Activated CD4-positive, alpha-beta T cell treated with anti-CD3 and anti-CD28 coated beads, Interleukin-2, amount 10 ng/mL, durations not matched to agents 24 days and 14 days (primary cell): ENCODE data around the gene AKR1B1. TPM values are rescaled to one million over a fixed set of nuclear protein-coding genes. Genes with fewer than 3 reads are reported as not detected.

Experiments
- DNase-seq: peaks from one replicate; pipeline ENCODE4 v3.0.0; 2022
- H3K27ac Mint-ChIP-seq: one replicate; pipeline ENCODE4 v1.8.0; 2022; ENCODE audit warnings: mild to moderate bottlenecking, mixed read lengths
- H3K27me3 Mint-ChIP-seq: one replicate; pipeline ENCODE4 v1.8.0; 2022; ENCODE audit warnings: mixed read lengths
- H3K36me3 Mint-ChIP-seq: one replicate; pipeline ENCODE4 v1.8.0; 2022; ENCODE audit warnings: low read depth, mild to moderate bottlenecking, mixed read lengths
- H3K4me1 Mint-ChIP-seq: one replicate; pipeline ENCODE4 v1.8.0; 2021; ENCODE audit warnings: mixed read lengths
- H3K4me3 Mint-ChIP-seq: one replicate; pipeline ENCODE4 v1.8.0; 2022; ENCODE audit warnings: mild to moderate bottlenecking, moderate library complexity, mixed read lengths
- H3K9me3 Mint-ChIP-seq: one replicate; pipeline ENCODE4 v1.8.0; 2021; ENCODE audit warnings: mixed read lengths
- intact Hi-C: fragments of 100-400 bp; cut with micrococcal nuclease; formaldehyde crosslinking; loops from one replicate; pipeline ENCODE4 v1.15.1; 2023
- total RNA-seq: library from RNA; stranded (reverse); gene quantifications from 2 replicates; pipeline ENCODE4 v1.2.3, GENCODE V29; 2022

AKR1B1 gene
- total RNA-seq, 1 donor from 2014 or later = 107 TPM

- no peak overlapping the region for H3K4me3 Mint-ChIP-seq
- H3K27ac Mint-ChIP-seq = no peak overlapping the region
- no peak for DNase-seq
- intact Hi-C loops = no loop called here
- H3K36me3 Mint-ChIP-seq = peaks cover 9% of the 10 kb centered on the region
- no peaks in the 10 kb centered on the region for H3K27me3 Mint-ChIP-seq
- peaks cover 21% of the 10 kb centered on the region for H3K4me1 Mint-ChIP-seq
- H3K9me3 Mint-ChIP-seq = peaks cover 12% of the 10 kb centered on the region
Measured at GRCh38 chr7:134461916-134462315, 3.0 kb upstream of the AKR1B1 start.

- Mint-ChIP-seq H3K36me3 (peaks cover 17% of the 10 kb centered on the region), H3K4me1 (peaks cover 30% of the 10 kb centered on the region), H3K27ac (no peak overlapping the region), H3K27me3 (no peaks in the 10 kb centered on the region), H3K9me3 (peaks cover 8% of the 10 kb centered on the region), H3K4me3 (peak overlapping the region; percentile 36)
- intact Hi-C loops = loop anchor here (1.0 to 10.0 kb wide), 8 partner anchors 28 to 1097 kb away; partner anchors contain the start of genes BPGM, CYREN, NUP205 and SLC35B4
- no peak for DNase-seq
Measured at GRCh38 chr7:134459981-134460380, 1.1 kb upstream of the AKR1B1 start.

- H3K36me3 Mint-ChIP-seq = peaks cover 14% of the 10 kb centered on the region
- H3K27ac Mint-ChIP-seq = peak overlapping the region; percentile 63
- intact Hi-C loops = loop anchor here (2.0 to 10.0 kb wide), 5 partner anchors 142 to 1099 kb away; partner anchors contain the start of genes CYREN, NUP205 and SLC35B4
Measured at GRCh38 chr7:134458341-134458805, 527 bp downstream of the AKR1B1 start.

GRCh38 chr7:134457210-134457609, 1.7 kb downstream of the AKR1B1 start:
- intact Hi-C loops = loop anchor here (5.0 to 10.0 kb wide), 3 partner anchors 278 to 1100 kb away; partner anchors contain the start of genes CYREN and NUP205
- peaks cover 48% of the 10 kb centered on the region for H3K4me1 Mint-ChIP-seq

More at GRCh38 chr7:134458341-134458805, 527 bp downstream of the AKR1B1 start:
- peak; percentile 85 for DNase-seq
- peak overlapping the region; percentile 90 for H3K4me3 Mint-ChIP-seq
- H3K27me3 Mint-ChIP-seq = no peaks in the 10 kb centered on the region
- H3K9me3 Mint-ChIP-seq = no peaks in the 10 kb centered on the region
- H3K4me1 Mint-ChIP-seq = peaks cover 46% of the 10 kb centered on the region

GRCh38 chr7:134454277-134454676, 4.6 kb downstream of the AKR1B1 start:
- Mint-ChIP-seq H3K27me3 (no peaks in the 10 kb centered on the region), H3K36me3 (peaks cover 25% of the 10 kb centered on the region), H3K9me3 (no peaks in the 10 kb centered on the region), H3K27ac (peak overlapping the region; percentile 52), H3K4me1 (peaks cover 42% of the 10 kb centered on the region), H3K4me3 (peak overlapping the region; percentile 67)
- intact Hi-C loops = loop anchor here (10.0 kb wide), 2 partner anchors 281 to 721 kb away; partner anchors contain the start of gene CYREN
- DNase-seq = peak; percentile 73

More at GRCh38 chr7:134457210-134457609, 1.7 kb downstream of the AKR1B1 start:
- Mint-ChIP-seq H3K36me3 (peaks cover 15% of the 10 kb centered on the region), H3K9me3 (no peaks in the 10 kb centered on the region), H3K27ac (no peak overlapping the region), H3K27me3 (no peaks in the 10 kb centered on the region), H3K4me3 (peak overlapping the region; percentile 90)
- no peak for DNase-seq

GRCh38 chr7:134453518-134453917, 5.4 kb downstream of the AKR1B1 start:
- Mint-ChIP-seq H3K9me3 (no peaks in the 10 kb centered on the region), H3K4me1 (peaks cover 39% of the 10 kb centered on the region), H3K27ac (no peak overlapping the region), H3K36me3 (peaks cover 32% of the 10 kb centered on the region), H3K27me3 (no peaks in the 10 kb centered on the region), H3K4me3 (no peak overlapping the region)
- intact Hi-C loops = loop anchor here (10.0 kb wide), 2 partner anchors 281 to 721 kb away; partner anchors contain the start of gene CYREN
- no peak for DNase-seq

GRCh38 chr7:134452991-134453473, 5.9 kb downstream of the AKR1B1 start:
- H3K27me3 Mint-ChIP-seq = no peaks in the 10 kb centered on the region
- peaks cover 32% of the 10 kb centered on the region for H3K36me3 Mint-ChIP-seq
- DNase-seq = no peak
- no peak overlapping the region for H3K4me3 Mint-ChIP-seq
- intact Hi-C loops = loop anchor here (10.0 kb wide), 2 partner anchors 282 to 722 kb away; partner anchors contain the start of gene CYREN
- H3K9me3 Mint-ChIP-seq = no peaks in the 10 kb centered on the region
- H3K4me1 Mint-ChIP-seq = peaks cover 37% of the 10 kb centered on the region
- no peak overlapping the region for H3K27ac Mint-ChIP-seq

GRCh38 chr7:134452419-134452838, 6.5 kb downstream of the AKR1B1 start:
- no peak overlapping the region for H3K4me3 Mint-ChIP-seq
- DNase-seq = no peak
- no peak overlapping the region for H3K27ac Mint-ChIP-seq
- H3K4me1 Mint-ChIP-seq = peaks cover 32% of the 10 kb centered on the region
- no peaks in the 10 kb centered on the region for H3K9me3 Mint-ChIP-seq
- H3K27me3 Mint-ChIP-seq = no peaks in the 10 kb centered on the region
- intact Hi-C loops = loop anchor here (10.0 kb wide), 2 partner anchors 282 to 722 kb away; partner anchors contain the start of gene CYREN
- peaks cover 32% of the 10 kb centered on the region for H3K36me3 Mint-ChIP-seq

- Mint-ChIP-seq H3K27me3 (no peaks in the 10 kb centered on the region), H3K4me3 (no peak overlapping the region), H3K4me1 (peaks cover 30% of the 10 kb centered on the region), H3K9me3 (no peaks in the 10 kb centered on the region), H3K27ac (no peak overlapping the region), H3K36me3 (peaks cover 32% of the 10 kb centered on the region)
- no peak for DNase-seq
- intact Hi-C loops = loop anchor here (10.0 kb wide), 2 partner anchors 283 to 723 kb away; partner anchors contain the start of gene CYREN
Measured at GRCh38 chr7:134451656-134452055, 7.2 kb downstream of the AKR1B1 start.

GRCh38 chr7:134450294-134451000, 8.5 kb downstream of the AKR1B1 start:
- Mint-ChIP-seq H3K27me3 (no peaks in the 10 kb centered on the region), H3K36me3 (peaks cover 30% of the 10 kb centered on the region), H3K9me3 (no peaks in the 10 kb centered on the region), H3K27ac (no peak overlapping the region), H3K4me1 (peaks cover 25% of the 10 kb centered on the region), H3K4me3 (no peak overlapping the region)
- intact Hi-C loops = loop anchor here (10.0 kb wide), 2 partner anchors 284 to 724 kb away; partner anchors contain the start of gene CYREN
- DNase-seq = no peak

- Mint-ChIP-seq H3K27ac (no peak overlapping the region), H3K4me1 (peaks cover 18% of the 10 kb centered on the region), H3K36me3 (peaks cover 34% of the 10 kb centered on the region), H3K27me3 (no peaks in the 10 kb centered on the region), H3K9me3 (no peaks in the 10 kb centered on the region), H3K4me3 (no peak overlapping the region)
- no peak for DNase-seq
- intact Hi-C loops = loop anchor here (10.0 kb wide), 2 partner anchors 285 to 725 kb away; partner anchors contain the start of gene CYREN
Measured at GRCh38 chr7:134449680-134450079, 9.2 kb downstream of the AKR1B1 start.

- no peak overlapping the region for H3K27ac Mint-ChIP-seq
- peaks cover 7% of the 10 kb centered on the region for H3K4me1 Mint-ChIP-seq
- H3K9me3 Mint-ChIP-seq = no peaks in the 10 kb centered on the region
- H3K4me3 Mint-ChIP-seq = no peak overlapping the region
- DNase-seq = no peak
- peaks cover 43% of the 10 kb centered on the region for H3K36me3 Mint-ChIP-seq
- intact Hi-C loops = no loop called here
- no peaks in the 10 kb centered on the region for H3K27me3 Mint-ChIP-seq
Measured at GRCh38 chr7:134448356-134449229, 10.3 kb downstream of the AKR1B1 start.

GRCh38 chr7:134447383-134447782, 11.5 kb downstream of the AKR1B1 start:
- H3K27ac Mint-ChIP-seq = no peak overlapping the region
- H3K4me3 Mint-ChIP-seq = no peak overlapping the region
- no peaks in the 10 kb centered on the region for H3K9me3 Mint-ChIP-seq
- H3K36me3 Mint-ChIP-seq = peaks cover 53% of the 10 kb centered on the region
- H3K4me1 Mint-ChIP-seq = peaks cover 4% of the 10 kb centered on the region
- intact Hi-C loops = no loop called here
- no peak for DNase-seq
- no peaks in the 10 kb centered on the region for H3K27me3 Mint-ChIP-seq
